Activated B cell treated with CpG ODN at 0.5 μM for 24 hours (primary cell): ENCODE measurements around the gene TMPRSS6. TPM values are rescaled to one million over a fixed set of nuclear protein-coding genes. Genes with fewer than 3 reads are reported as not detected.

Experiments used
- ATAC-seq: fragments of 200-7000 bp; cut with Tn5 transposase; one replicate; pipeline ENCODE4 v1.10.0; 2021; ENCODE audit warnings: low read depth, mild to moderate bottlenecking, moderate library complexity
- CTCF ChIA-PET: fragments of 350-600 bp; sonication (Branson Sonifier 250); formaldehyde crosslinking; loops from one replicate; lab custom pipeline; 2021; ENCODE audit warnings: antibody characterized with exemption; lab: Charles Lee
- POLR2A ChIA-PET: fragments of 350-600 bp; sonication (Branson Sonifier 250); formaldehyde crosslinking; loops from one replicate; lab custom pipeline; 2021; ENCODE audit warnings: antibody characterized with exemption; lab: Charles Lee
- DNase-seq: peaks from one replicate; pipeline ENCODE4 v3.0.0; 2022
- H3K27ac Mint-ChIP-seq: one replicate; pipeline ENCODE4 v1.8.0; 2020; ENCODE audit warnings: mixed read lengths
- H3K27me3 Mint-ChIP-seq: one replicate; pipeline ENCODE4 v1.8.0; 2021; ENCODE audit warnings: mixed read lengths
- H3K36me3 Mint-ChIP-seq: one replicate; pipeline ENCODE4 v1.8.0; 2021; ENCODE audit warnings: low read depth, mixed read lengths
- H3K4me1 Mint-ChIP-seq: one replicate; pipeline ENCODE4 v1.8.0; 2021; ENCODE audit warnings: mixed read lengths
- H3K4me3 Mint-ChIP-seq: one replicate; pipeline ENCODE4 v1.8.0; 2020; ENCODE audit warnings: mild to moderate bottlenecking, mixed read lengths
- H3K9me3 Mint-ChIP-seq: one replicate; pipeline ENCODE4 v1.8.0; 2020; ENCODE audit warnings: mixed read lengths
- CTCF ChIP-seq: fragments of 200-600 bp; IDR thresholded peaks from one replicate; pipeline ENCODE4 v1.8.0; 2022; ENCODE audit warnings: antibody characterized with exemption, mild to moderate bottlenecking
- intact Hi-C: fragments of 100-400 bp; cut with micrococcal nuclease; formaldehyde crosslinking; loops from one replicate; pipeline ENCODE4 v1.15.1; 2024
- total RNA-seq: library from RNA; stranded (reverse); gene quantifications from 2 replicates; pipeline ENCODE4 v1.2.3, GENCODE V29; 2022

The TMPRSS6 gene
- total RNA-seq, 1 donor from 2014 or later: 5.4 TPM

- Mint-ChIP-seq H3K36me3 (no peaks in the 10 kb centered on the region), H3K4me1 (peaks cover 25% of the 10 kb centered on the region)
- CTCF ChIA-PET: interaction anchor here (0.8 to 2.5 kb wide), 5 partner anchors 41 to 324 kb away, joined by 3 to 15 read pairs (median 5); no protein-coding TSS in a partner anchor
Observed at GRCh38 chr22:37080438-37080837, 29.1 kb downstream of the TMPRSS6 start.

GRCh38 chr22:37079668-37080171 is 29.8 kb downstream of the TMPRSS6 start:
- intact Hi-C loops: loop anchor here (5.0 kb wide), 1 partner anchor 58 kb away; no protein-coding TSS in a partner anchor

More at GRCh38 chr22:37080438-37080837, 29.1 kb downstream of the TMPRSS6 start:
- POLR2A ChIA-PET: interaction anchor here (1.1 to 1.5 kb wide), 3 partner anchors 8 to 144 kb away, joined by 3 to 8 read pairs (median 4); no protein-coding TSS in a partner anchor
- Mint-ChIP-seq H3K27ac (no peak overlapping the region), H3K9me3 (no peaks in the 10 kb centered on the region), H3K27me3 (no peaks in the 10 kb centered on the region), H3K4me3 (no peak overlapping the region)
- DNase-seq: no peak
- ATAC-seq: no peak
- TF ChIP-seq CTCF: no peak
- intact Hi-C loops: no loop called here

GRCh38 chr22:37079158-37079557 is 30.4 kb downstream of the TMPRSS6 start:
- H3K4me3 Mint-ChIP-seq: no peak overlapping the region
- H3K9me3 Mint-ChIP-seq: no peaks in the 10 kb centered on the region
- ChIA-PET POLR2A (interaction anchor here (0.8 to 1.5 kb wide), 7 partner anchors 9 to 145 kb away, joined by 3 to 9 read pairs (median 4); no protein-coding TSS in a partner anchor), CTCF (interaction anchor here (0.8 to 2.5 kb wide), 6 partner anchors 43 to 181 kb away, joined by 3 to 15 read pairs (median 4); partner anchors contain the start of gene IL2RB)
- H3K4me1 Mint-ChIP-seq: peaks cover 25% of the 10 kb centered on the region
- TF ChIP-seq CTCF: no peak
- DNase-seq (no peak), ATAC-seq (no peak)
- intact Hi-C loops: loop anchor here (5.0 kb wide), 1 partner anchor 58 kb away; no protein-coding TSS in a partner anchor
- H3K36me3 Mint-ChIP-seq: no peaks in the 10 kb centered on the region
- peak overlapping the region; percentile 28 for H3K27ac Mint-ChIP-seq
- no peaks in the 10 kb centered on the region for H3K27me3 Mint-ChIP-seq

More at GRCh38 chr22:37079668-37080171, 29.8 kb downstream of the TMPRSS6 start:
- H3K9me3 Mint-ChIP-seq: no peaks in the 10 kb centered on the region
- ChIA-PET POLR2A (interaction anchor here (0.6 to 1.5 kb wide), 8 partner anchors 9 to 325 kb away, joined by 3 to 9 read pairs (median 4); no protein-coding TSS in a partner anchor), CTCF (interaction anchor here (0.8 to 2.5 kb wide), 7 partner anchors 42 to 323 kb away, joined by 3 to 15 read pairs (median 3); partner anchors contain the start of gene IL2RB)
- peaks cover 25% of the 10 kb centered on the region for H3K4me1 Mint-ChIP-seq
- peak overlapping the region; percentile 59 for H3K27ac Mint-ChIP-seq
- no peak for DNase-seq
- no peaks in the 10 kb centered on the region for H3K36me3 Mint-ChIP-seq
- peak overlapping the region; percentile 44 for H3K4me3 Mint-ChIP-seq
- TF ChIP-seq CTCF: no peak
- H3K27me3 Mint-ChIP-seq: no peaks in the 10 kb centered on the region
- peak; percentile 58 for ATAC-seq

- ChIA-PET CTCF (interaction anchor here (0.8 to 2.5 kb wide), 6 partner anchors 44 to 183 kb away, joined by 3 to 15 read pairs (median 4); no protein-coding TSS in a partner anchor), POLR2A (interaction anchor here (0.8 kb wide), 1 partner anchor 45 kb away, joined by 3 read pairs; no protein-coding TSS in a partner anchor)
- peak; percentile 60 for ATAC-seq
- H3K27me3 Mint-ChIP-seq: no peaks in the 10 kb centered on the region
- intact Hi-C loops: loop anchor here (1.0 to 5.0 kb wide), 6 partner anchors 44 to 379 kb away; no protein-coding TSS in a partner anchor
- TF ChIP-seq CTCF: peak; percentile 87
- no peaks in the 10 kb centered on the region for H3K36me3 Mint-ChIP-seq
- no peak overlapping the region for H3K4me3 Mint-ChIP-seq
- peaks cover 25% of the 10 kb centered on the region for H3K4me1 Mint-ChIP-seq
- peak; percentile 81 for DNase-seq
- H3K9me3 Mint-ChIP-seq: no peaks in the 10 kb centered on the region
- H3K27ac Mint-ChIP-seq: peak overlapping the region; percentile 50
Observed at GRCh38 chr22:37077802-37078448, 31.6 kb downstream of the TMPRSS6 start.
